GM18867 (cell line): ENCODE results near the gene FMO2.

Source experiments
- ATAC-seq: cut with Tn5 transposase; IDR thresholded peaks from one replicate; pipeline ENCODE4 v1.9.1; 2021; ENCODE audit warnings: mild to moderate bottlenecking, moderate library complexity; ENCODE audit not compliant: unreplicated experiment

The FMO2 gene

DNA sequence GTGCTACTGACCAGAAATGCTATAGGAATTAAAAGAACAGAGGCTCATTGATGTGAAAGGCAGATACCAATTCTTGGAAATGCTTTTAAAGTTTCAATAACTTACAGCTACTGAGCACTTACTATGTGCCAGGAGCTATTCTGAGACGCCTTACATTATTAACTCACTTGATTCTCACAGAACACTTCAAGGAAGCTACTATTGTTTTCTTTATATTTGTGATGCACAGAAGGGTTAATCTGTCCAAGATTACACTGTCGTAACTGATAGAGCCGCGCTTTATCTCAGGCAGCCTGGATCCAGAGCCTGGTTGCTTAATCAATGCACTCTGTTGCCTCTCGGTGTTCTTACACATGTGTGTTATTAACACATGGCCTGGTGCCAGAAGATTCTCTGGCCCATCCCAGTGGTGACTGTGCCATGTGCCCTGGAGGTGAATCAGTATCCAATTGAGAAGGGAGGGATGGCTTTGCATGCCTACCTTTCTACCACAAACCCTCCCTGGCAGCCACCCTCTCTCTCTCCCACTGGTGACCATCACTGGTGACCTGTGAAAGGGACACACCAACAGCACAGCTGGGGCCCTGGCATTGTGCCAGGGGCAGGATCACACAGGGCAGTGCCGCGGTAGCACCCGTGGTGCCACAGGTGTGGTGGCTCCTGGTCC is 72.0 kb downstream of the FMO2 start:
- no peak for ATAC-seq

GRCh38 chr1:171257607-171258076 is 72.5 kb downstream of the FMO2 start:
- no peak for ATAC-seq

GRCh38 chr1:171258429-171258828 is 73.3 kb downstream of the FMO2 start:
- ATAC-seq, result no peak

- ATAC-seq, result no peak
Observed at GRCh38 chr1:171258943-171259342, 73.8 kb downstream of the FMO2 start.
